ENCODE results near the gene MFAP4. TPM values are rescaled to one million over a fixed set of nuclear protein-coding genes. Genes with fewer than 3 reads are reported as not detected.
A peak's percentile ranks its signal among the peaks of the same experiment; 100 is the strongest.

Gene MFAP4
- total and polyA plus RNA-seq, 9 of the 15 experiments (the other 6 are each of a cell fraction or from before 2014, with no cell fraction given) = 0.07 to 0.24 TPM; not detected in 7

DNA sequence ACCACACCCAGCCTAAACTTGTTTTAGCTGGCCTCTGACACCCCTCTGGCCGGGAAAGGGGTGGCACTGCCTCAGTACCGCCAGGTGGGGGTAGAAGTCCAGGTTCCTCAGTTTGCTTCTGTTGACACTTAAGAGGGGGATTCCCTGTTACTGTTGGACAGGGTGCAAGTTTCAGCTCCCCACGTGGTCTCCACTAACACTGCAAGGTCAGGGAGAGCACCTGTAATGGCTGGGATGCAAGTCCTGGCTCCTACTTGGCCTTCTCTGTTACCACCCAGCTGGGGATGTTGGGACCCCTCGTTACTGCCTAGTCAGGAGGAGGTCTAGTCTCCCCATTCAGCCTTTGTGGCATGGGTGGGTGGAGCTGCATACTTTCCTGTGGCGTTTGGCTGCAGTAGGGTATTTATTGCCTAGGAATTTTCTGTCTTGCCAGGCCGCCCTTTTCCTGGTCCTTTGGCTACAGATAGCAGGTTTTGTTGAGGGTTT lies 10.6 kb upstream of the MFAP4 start (continued):
- no peak for TF ChIP-seq DDX20 (tag; IDR thresholded peaks at IDR 0.05; ENCODE audit: low read depth)
- no peak for TF ChIP-seq ETS2 (tag; IDR thresholded peaks at IDR 0.05; ENCODE audit: borderline replicate concordance, poor library complexity, severe bottlenecking)
- peak in 2 of 3 experiments; percentile 19 to 22; a peak in 3 of 6 replicates for TF ChIP-seq CTCF (IDR thresholded peaks at IDR 0.05 in 2 of 3, conservative IDR thresholded peaks at IDR 0.05 in 1 of 3; ENCODE audit: insufficient read depth in 2 of 3, low read depth in 1 of 3, low read length in 3 of 3)

- no peak overlapping the region for H3K27ac ChIP-seq (ENCODE audit: extremely low read depth, low read depth, low read length)
- H3K79me2 ChIP-seq (ENCODE audit: control insufficient read depth, insufficient read depth, low read length) = no peaks in the 10 kb centered on the region
- POLR2A ChIA-PET = no interaction called here
- H2AFZ ChIP-seq (ENCODE audit: low read depth, low read length) = no peak overlapping the region
- no TSS peak for BruUV-seq (replicated peaks)
- H3K9me1 ChIP-seq (ENCODE audit: control insufficient read depth, insufficient read depth, low read length) = no peaks in the 10 kb centered on the region
- H3K27me3 ChIP-seq (ENCODE audit: control insufficient read depth in 2 of 2, insufficient read depth in 2 of 2, low read length in 2 of 2) = no peaks in the 10 kb centered on the region; a peak in 1 of 5 replicates
- no peak for TF ChIP-seq NONO (IDR thresholded peaks at IDR 0.05; ENCODE audit: low read depth in 2 of 2, low read length in 1 of 2)
- TF ChIP-seq KAT2B (IDR thresholded peaks at IDR 0.05; ENCODE audit: low read depth, low read length) = no peak
- TF ChIP-seq, protein P1, sequence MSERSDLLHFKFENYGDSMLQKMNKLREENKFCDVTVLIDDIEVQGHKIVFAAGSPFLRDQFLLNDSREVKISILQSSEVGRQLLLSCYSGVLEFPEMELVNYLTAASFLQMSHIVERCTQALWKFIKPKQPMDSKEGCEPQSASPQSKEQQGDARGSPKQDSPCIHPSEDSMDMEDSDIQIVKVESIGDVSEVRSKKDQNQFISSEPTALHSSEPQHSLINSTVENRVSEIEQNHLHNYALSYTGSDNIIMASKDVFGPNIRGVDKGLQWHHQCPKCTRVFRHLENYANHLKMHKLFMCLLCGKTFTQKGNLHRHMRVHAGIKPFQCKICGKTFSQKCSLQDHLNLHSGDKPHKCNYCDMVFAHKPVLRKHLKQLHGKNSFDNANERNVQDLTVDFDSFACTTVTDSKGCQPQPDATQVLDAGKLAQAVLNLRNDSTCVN (CRISPR knock-in tag; IDR thresholded peaks at IDR 0.05) = no peak
- no peak for TF ChIP-seq PTBP1 (IDR thresholded peaks at IDR 0.05; ENCODE audit: low read depth, low read length)
- TF ChIP-seq PURB (CRISPR knock-in tag; IDR thresholded peaks at IDR 0.05; ENCODE audit: low read depth) = no peak
- TF ChIP-seq GTF2A2 (tag; IDR thresholded peaks at IDR 0.05) = no peak
- TF ChIP-seq NELFE (IDR thresholded peaks at IDR 0.05; ENCODE audit: insufficient read depth, insufficient read length) = no peak
- TF ChIP-seq SNIP1 (IDR thresholded peaks at IDR 0.05; ENCODE audit: low read depth) = no peak
- TF ChIP-seq HNRNPL (IDR thresholded peaks at IDR 0.05; ENCODE audit: low read depth, low read length) = no peak
- TF ChIP-seq SP1 (CRISPR knock-in tag; IDR thresholded peaks at IDR 0.05) = no peak
- TF ChIP-seq ZNF780A (CRISPR knock-in tag; IDR thresholded peaks at IDR 0.05) = no peak
- in situ Hi-C loops (cut with MboI) (no loop called here), intact Hi-C loops (cut with micrococcal nuclease) (no loop called here)
- no peaks in the 10 kb centered on the region for H3K36me3 ChIP-seq (ENCODE audit: control insufficient read depth, insufficient read depth, low read length)
- no peak for DNase-seq (ENCODE audit: extremely low read depth in 1 of 4, low spot score in 3 of 4)
- peaks cover 0 to 4% of the 10 kb centered on the region in 2 experiments; a peak in 3 of 5 replicates for H3K4me1 ChIP-seq (replicated peaks in 1 of 2; ENCODE audit: control insufficient read depth in 2 of 2, insufficient read depth in 2 of 2, low read length in 2 of 2)
- no peak for FAIRE-seq
- no peak for ATAC-seq
- H3K4me2 ChIP-seq (ENCODE audit: insufficient read depth, low read length) = no peak overlapping the region
- 26% methylated on average over 6 of the region's 7 CpGs for WGBS (ENCODE audit: insufficient coverage, low coverage, missing lambda C conversion rate)
- H3K9me3 ChIP-seq (replicated peaks; ENCODE audit: control insufficient read depth, insufficient read depth, low read depth, low read length) = no peaks in the 10 kb centered on the region
- no peaks in the 10 kb centered on the region for H4K20me1 ChIP-seq (replicated peaks; ENCODE audit: control insufficient read depth, insufficient read depth, low read length)
- H3K9ac ChIP-seq (ENCODE audit: insufficient read depth in 1 of 2, low read depth in 2 of 2, low read length in 2 of 2) = no peak overlapping the region
- no peak overlapping the region for H3K4me3 ChIP-seq
- CTCF ChIA-PET (ENCODE audit: low intra/inter-chr PET ratio) = no interaction called here
These were observed 5.3 kb upstream of the MFAP4 start for GRCh38 chr17:19392303-19392702.
